PC-9 (cell line): ENCODE measurements around the gene BTN2A1.

Experiments used
- CTCF ChIP-seq: fragments of 200-600 bp; sonication (generic); conservative IDR thresholded peaks from 2 replicates; pipeline ENCODE4 v1.6.1; 2017; ENCODE audit warnings: mixed run types, antibody characterized with exemption, mild to moderate bottlenecking, moderate library complexity
- EZH2 ChIP-seq: fragments of 200-600 bp; sonication (generic); IDR thresholded peaks from 2 replicates; pipeline ENCODE4 v1.8.0; 2017; ENCODE audit warnings: antibody characterized with exemption, low read depth

GRCh38 chr6:26438000-26438399 lies 19.8 kb upstream of the BTN2A1 start:
- TF ChIP-seq CTCF, result no peak
- no peak for TF ChIP-seq EZH2
